Endothelial cell of umbilical vein (primary cell): Measurements from ENCODE around the gene AIG1.

Experiments
- JUN ChIP-seq: IDR thresholded peaks from 2 replicates; pipeline ENCODE4 v1.6.1; 2011; ENCODE audit warnings: borderline replicate concordance, low read depth; ENCODE audit not compliant: insufficient read length, insufficient read depth
- MYC ChIP-seq: IDR thresholded peaks from one replicate; pipeline ENCODE4 v1.6.1; 2011; ENCODE audit warnings: mild to moderate bottlenecking, low read depth, low read length
- POLR2A ChIP-seq: IDR thresholded peaks from 2 replicates; pipeline ENCODE4 v1.6.1; 2012; ENCODE audit warnings: low read depth, mild to moderate bottlenecking, control low read depth, low read length
- TF ChIP-seq, protein P1 (sequence below), 2 donors: IDR thresholded peaks; 1 replicate in 1 of 2; 2 replicates in 1 of 2; pipeline ENCODE4 v1.5.1; 2011; ENCODE audit warnings: low read length in 2 of 2, mild to moderate bottlenecking in 2 of 2, moderate library complexity in 2 of 2, control low read depth in 1 of 2, inconsistent platforms in 1 of 2, low read depth in 1 of 2; ENCODE audit not compliant: insufficient read depth in 1 of 2; ENCODE audit errors: extremely low read depth in 1 of 2

DNA sequence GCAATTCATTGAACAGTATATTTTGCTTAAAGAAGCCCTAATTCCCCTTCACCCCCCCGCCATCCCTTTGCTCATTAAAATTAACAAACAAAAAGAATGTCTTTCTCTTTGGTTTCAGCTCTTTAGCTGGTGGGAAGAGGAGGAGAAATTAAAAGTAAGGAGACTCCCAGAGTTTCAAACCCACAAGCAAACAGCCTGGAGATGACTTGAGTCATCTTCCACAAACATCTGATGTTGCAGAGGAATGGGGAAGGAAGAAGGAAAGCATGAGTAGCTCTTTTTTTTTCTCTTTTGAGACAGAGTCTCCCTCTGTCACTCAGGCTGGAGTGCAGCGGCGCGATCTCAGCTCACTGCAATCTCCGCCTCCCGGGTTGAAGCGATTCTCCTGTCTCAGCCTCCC, 200.2 kb downstream of the AIG1 start:
- no peak for TF ChIP-seq MYC
- TF ChIP-seq, protein P1, sequence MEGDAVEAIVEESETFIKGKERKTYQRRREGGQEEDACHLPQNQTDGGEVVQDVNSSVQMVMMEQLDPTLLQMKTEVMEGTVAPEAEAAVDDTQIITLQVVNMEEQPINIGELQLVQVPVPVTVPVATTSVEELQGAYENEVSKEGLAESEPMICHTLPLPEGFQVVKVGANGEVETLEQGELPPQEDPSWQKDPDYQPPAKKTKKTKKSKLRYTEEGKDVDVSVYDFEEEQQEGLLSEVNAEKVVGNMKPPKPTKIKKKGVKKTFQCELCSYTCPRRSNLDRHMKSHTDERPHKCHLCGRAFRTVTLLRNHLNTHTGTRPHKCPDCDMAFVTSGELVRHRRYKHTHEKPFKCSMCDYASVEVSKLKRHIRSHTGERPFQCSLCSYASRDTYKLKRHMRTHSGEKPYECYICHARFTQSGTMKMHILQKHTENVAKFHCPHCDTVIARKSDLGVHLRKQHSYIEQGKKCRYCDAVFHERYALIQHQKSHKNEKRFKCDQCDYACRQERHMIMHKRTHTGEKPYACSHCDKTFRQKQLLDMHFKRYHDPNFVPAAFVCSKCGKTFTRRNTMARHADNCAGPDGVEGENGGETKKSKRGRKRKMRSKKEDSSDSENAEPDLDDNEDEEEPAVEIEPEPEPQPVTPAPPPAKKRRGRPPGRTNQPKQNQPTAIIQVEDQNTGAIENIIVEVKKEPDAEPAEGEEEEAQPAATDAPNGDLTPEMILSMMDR (IDR thresholded peaks at IDR 0.05; ENCODE audit: extremely low read depth in 1 of 2, insufficient read depth in 1 of 2, low read depth in 1 of 2, low read length in 2 of 2) = no peak
- TF ChIP-seq POLR2A = no peak
- no peak for TF ChIP-seq JUN
